ENCODE results near the gene USP46. TPM values are rescaled to one million over a fixed set of nuclear protein-coding genes. Genes with fewer than 3 reads are reported as not detected.

USP46 gene
- total RNA-seq, 1 experiment from 2014 or later, result 16.5 TPM

DNA sequence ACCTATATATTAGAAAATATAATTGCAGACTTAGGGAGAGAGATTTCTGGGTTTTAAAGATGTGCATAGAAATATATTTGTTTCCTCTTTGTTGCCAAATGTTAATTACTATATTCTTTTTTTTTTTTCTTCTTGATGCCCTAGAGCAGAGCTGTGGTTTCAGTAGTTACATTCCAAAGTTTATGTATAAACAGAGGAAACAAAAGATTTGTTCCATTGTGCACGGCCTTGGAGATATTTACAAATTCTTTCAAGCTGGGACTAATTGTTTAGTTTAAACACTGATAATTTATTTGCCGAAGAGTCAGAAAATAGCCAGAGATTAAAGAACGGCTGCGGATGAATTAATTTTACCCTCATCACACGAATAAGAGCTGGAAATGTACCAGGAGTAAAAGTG lies 85.1 kb downstream of the USP46 start:
- Histone ChIP-seq H3K4me3 (ENCODE audit: low read depth, low read length, poor library complexity, severe bottlenecking) (no peak overlapping the region), H3K27me3 (replicated peaks; ENCODE audit: insufficient read depth, low read depth, low read length, poor library complexity) (no peaks in the 10 kb centered on the region), H3K27ac (ENCODE audit: low read depth, low read length, poor library complexity, severe bottlenecking) (no peak overlapping the region), H3K9me3 (ENCODE audit: low read depth, low read length, poor library complexity, severe bottlenecking) (no peaks in the 10 kb centered on the region), H3K36me3 (ENCODE audit: insufficient read depth, low read length, poor library complexity, severe bottlenecking) (no peaks in the 10 kb centered on the region), H3K4me1 (ENCODE audit: insufficient read depth, low read length, poor library complexity, severe bottlenecking) (no peaks in the 10 kb centered on the region)
- no TSS peak for BruUV-seq (replicated peaks)
- no peak for DNase-seq (ENCODE audit: low spot score)
- intact Hi-C loops (cut with micrococcal nuclease; ENCODE audit: unreplicated experiment), result no loop called here
- TF ChIP-seq, protein P1, sequence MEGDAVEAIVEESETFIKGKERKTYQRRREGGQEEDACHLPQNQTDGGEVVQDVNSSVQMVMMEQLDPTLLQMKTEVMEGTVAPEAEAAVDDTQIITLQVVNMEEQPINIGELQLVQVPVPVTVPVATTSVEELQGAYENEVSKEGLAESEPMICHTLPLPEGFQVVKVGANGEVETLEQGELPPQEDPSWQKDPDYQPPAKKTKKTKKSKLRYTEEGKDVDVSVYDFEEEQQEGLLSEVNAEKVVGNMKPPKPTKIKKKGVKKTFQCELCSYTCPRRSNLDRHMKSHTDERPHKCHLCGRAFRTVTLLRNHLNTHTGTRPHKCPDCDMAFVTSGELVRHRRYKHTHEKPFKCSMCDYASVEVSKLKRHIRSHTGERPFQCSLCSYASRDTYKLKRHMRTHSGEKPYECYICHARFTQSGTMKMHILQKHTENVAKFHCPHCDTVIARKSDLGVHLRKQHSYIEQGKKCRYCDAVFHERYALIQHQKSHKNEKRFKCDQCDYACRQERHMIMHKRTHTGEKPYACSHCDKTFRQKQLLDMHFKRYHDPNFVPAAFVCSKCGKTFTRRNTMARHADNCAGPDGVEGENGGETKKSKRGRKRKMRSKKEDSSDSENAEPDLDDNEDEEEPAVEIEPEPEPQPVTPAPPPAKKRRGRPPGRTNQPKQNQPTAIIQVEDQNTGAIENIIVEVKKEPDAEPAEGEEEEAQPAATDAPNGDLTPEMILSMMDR (conservative IDR thresholded peaks at IDR 0.05; ENCODE audit: low read depth, low read length), result no peak
- TF ChIP-seq EZH2 (IDR thresholded peaks at IDR 0.05; ENCODE audit: borderline replicate concordance, low read depth, low read length, poor library complexity, severe bottlenecking), result no peak
- ChIA-PET CTCF (no interaction called here), POLR2A (ENCODE audit: low non-redundant PET) (no interaction called here)

DNA sequence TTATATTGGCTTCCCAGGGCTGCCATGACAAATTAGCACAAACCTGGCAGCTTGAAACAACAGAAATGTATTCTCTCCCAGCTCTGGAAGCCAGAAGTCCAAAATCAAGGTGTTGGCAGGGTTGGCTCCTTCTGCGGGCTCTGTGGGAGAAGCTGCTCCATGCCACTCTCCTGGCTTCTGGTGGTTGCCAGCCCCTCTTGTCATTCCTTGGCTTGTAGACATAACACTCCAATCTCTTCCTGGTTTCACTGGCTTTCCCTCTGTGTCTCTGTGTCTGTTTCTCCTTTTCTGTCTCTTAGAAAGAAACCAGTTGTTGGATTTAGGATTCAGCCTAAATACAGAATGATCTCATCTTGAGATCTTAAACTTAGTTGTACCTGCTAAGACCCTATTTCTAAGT lies 85.5 kb downstream of the USP46 start:
- no peak overlapping the region for H3K4me3 ChIP-seq (ENCODE audit: low read depth, low read length, poor library complexity, severe bottlenecking)
- no peaks in the 10 kb centered on the region for H3K27me3 ChIP-seq (replicated peaks; ENCODE audit: insufficient read depth, low read depth, low read length, poor library complexity)
- H3K36me3 ChIP-seq (ENCODE audit: insufficient read depth, low read length, poor library complexity, severe bottlenecking), result no peaks in the 10 kb centered on the region
- H3K9me3 ChIP-seq (ENCODE audit: low read depth, low read length, poor library complexity, severe bottlenecking), result no peaks in the 10 kb centered on the region
- no peak overlapping the region for H3K27ac ChIP-seq (ENCODE audit: low read depth, low read length, poor library complexity, severe bottlenecking)
- DNase-seq (ENCODE audit: low spot score), result no peak
- ChIA-PET POLR2A (ENCODE audit: low non-redundant PET) (no interaction called here), CTCF (no interaction called here)
- BruUV-seq (replicated peaks), result no TSS peak
- no peaks in the 10 kb centered on the region for H3K4me1 ChIP-seq (ENCODE audit: insufficient read depth, low read length, poor library complexity, severe bottlenecking)
- TF ChIP-seq, protein P1 (conservative IDR thresholded peaks at IDR 0.05; ENCODE audit: low read depth, low read length), result no peak
- no peak for TF ChIP-seq EZH2 (IDR thresholded peaks at IDR 0.05; ENCODE audit: borderline replicate concordance, low read depth, low read length, poor library complexity, severe bottlenecking)
- intact Hi-C loops (cut with micrococcal nuclease; ENCODE audit: unreplicated experiment), result no loop called here

- Histone ChIP-seq H3K36me3 (ENCODE audit: insufficient read depth, low read length, poor library complexity, severe bottlenecking) (no peaks in the 10 kb centered on the region), H3K27ac (ENCODE audit: low read depth, low read length, poor library complexity, severe bottlenecking) (no peak overlapping the region), H3K27me3 (replicated peaks; ENCODE audit: insufficient read depth, low read depth, low read length, poor library complexity) (no peaks in the 10 kb centered on the region), H3K4me1 (ENCODE audit: insufficient read depth, low read length, poor library complexity, severe bottlenecking) (no peaks in the 10 kb centered on the region), H3K9me3 (ENCODE audit: low read depth, low read length, poor library complexity, severe bottlenecking) (no peaks in the 10 kb centered on the region), H3K4me3 (ENCODE audit: low read depth, low read length, poor library complexity, severe bottlenecking) (no peak overlapping the region)
- POLR2A ChIA-PET (ENCODE audit: low non-redundant PET), result no interaction called here
- BruUV-seq (replicated peaks), result no TSS peak
- intact Hi-C loops (cut with micrococcal nuclease; ENCODE audit: unreplicated experiment), result no loop called here
- TF ChIP-seq EZH2 (IDR thresholded peaks at IDR 0.05; ENCODE audit: borderline replicate concordance, low read depth, low read length, poor library complexity, severe bottlenecking), result no peak
- TF ChIP-seq, protein P1 (conservative IDR thresholded peaks at IDR 0.05; ENCODE audit: low read depth, low read length), result no peak
- no peak for DNase-seq (ENCODE audit: low spot score)
- CTCF ChIA-PET, result no interaction called here
These were observed 86.1 kb downstream of the USP46 start for GRCh38 chr4:52572936-52573485.
